GM13976 (cell line): Measurements from ENCODE around the gene KCNS1.

ENCODE experiments used
- DNase-seq: peaks from one replicate; pipeline ENCODE4 v3.0.0; 2012; ENCODE audit warnings: low spot score
- in situ Hi-C: fragments of 300-500 bp; cut with MboI; formaldehyde crosslinking; loops from one replicate; pipeline ENCODE4 v1.12.0; 2022; ENCODE audit warnings: low sequenced_read_pairs, mixed read lengths, inconsistent platforms; ENCODE audit not compliant: unreplicated experiment
- TF ChIP-seq, protein P1 (sequence below): IDR thresholded peaks from 2 replicates; pipeline ENCODE4 v1.5.1; 2012; ENCODE audit warnings: borderline replicate concordance, mild to moderate bottlenecking; ENCODE audit not compliant: insufficient read depth; ENCODE audit errors: extremely low read depth, missing control alignments, control extremely low read depth

KCNS1 gene

GRCh38 chr20:45124365-45124764 lies 23.4 kb upstream of the KCNS1 start, which contains the start of gene WFDC12:
Gene WFDC12 (minus strand): TSS chr20:45124465. CDS start chr20:45124447, 18 bp downstream.
- in situ Hi-C loops, result no loop called here
- DNase-seq, result no peak
- TF ChIP-seq, protein P1, sequence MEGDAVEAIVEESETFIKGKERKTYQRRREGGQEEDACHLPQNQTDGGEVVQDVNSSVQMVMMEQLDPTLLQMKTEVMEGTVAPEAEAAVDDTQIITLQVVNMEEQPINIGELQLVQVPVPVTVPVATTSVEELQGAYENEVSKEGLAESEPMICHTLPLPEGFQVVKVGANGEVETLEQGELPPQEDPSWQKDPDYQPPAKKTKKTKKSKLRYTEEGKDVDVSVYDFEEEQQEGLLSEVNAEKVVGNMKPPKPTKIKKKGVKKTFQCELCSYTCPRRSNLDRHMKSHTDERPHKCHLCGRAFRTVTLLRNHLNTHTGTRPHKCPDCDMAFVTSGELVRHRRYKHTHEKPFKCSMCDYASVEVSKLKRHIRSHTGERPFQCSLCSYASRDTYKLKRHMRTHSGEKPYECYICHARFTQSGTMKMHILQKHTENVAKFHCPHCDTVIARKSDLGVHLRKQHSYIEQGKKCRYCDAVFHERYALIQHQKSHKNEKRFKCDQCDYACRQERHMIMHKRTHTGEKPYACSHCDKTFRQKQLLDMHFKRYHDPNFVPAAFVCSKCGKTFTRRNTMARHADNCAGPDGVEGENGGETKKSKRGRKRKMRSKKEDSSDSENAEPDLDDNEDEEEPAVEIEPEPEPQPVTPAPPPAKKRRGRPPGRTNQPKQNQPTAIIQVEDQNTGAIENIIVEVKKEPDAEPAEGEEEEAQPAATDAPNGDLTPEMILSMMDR, result no peak

DNA sequence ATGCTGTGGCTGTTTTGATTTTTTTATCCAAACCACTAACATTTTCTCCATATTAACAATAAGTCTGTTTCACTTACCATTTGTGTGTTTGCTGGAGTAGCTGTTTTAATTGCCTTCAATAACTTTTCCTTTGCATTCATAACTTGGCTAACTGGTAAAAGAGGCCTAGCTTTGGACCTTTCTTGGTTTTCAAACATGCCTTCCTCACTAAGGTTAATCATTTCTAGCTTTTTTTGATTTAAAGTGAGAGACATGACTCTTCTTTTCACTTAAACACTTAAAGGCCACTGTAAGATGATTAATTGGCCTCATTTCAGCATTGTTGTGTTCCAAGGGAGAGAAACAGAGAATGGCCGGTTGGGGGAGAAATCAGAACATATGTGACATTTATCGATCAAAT lies 20.5 kb upstream of the KCNS1 start:
- no peak for DNase-seq
- TF ChIP-seq, protein P1, result no peak
- in situ Hi-C loops, result no loop called here

DNA sequence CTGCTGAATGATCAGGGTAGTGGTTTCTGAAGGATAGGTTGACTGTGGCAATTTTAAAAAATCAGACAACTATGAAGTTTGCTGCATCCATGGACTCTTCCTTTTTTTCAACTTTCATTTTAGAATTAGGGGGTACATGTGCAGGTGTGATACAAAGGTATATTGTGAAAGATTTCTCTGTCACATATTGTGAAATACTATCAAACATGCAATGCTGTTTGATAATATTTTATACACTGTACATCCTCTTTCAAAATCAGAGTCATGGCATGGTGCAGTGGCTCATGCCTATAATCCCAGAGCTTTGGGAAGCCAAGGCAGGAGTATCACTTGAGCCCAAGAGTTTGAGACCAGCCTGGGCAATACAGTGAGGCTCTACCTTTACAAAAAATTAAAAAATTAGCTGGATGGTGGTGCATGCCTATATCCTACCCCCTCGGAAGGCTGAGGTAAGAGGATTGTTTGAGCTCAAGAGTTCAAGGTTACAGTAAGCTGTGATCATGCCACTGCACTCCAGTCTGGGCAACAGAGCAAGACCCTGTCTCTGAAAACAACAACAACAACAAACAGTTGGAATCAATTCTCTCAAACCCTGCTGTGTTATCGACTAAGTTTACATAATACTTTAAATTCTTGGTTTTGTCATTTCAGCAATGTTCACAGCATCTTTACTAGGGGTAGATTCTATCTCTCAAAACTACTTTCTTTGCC lies 18.8 kb upstream of the KCNS1 start:
- DNase-seq, result no peak
- TF ChIP-seq, protein P1, result no peak
- in situ Hi-C loops, result no loop called here

GRCh38 chr20:45118028-45118427 lies 17.1 kb upstream of the KCNS1 start:
- in situ Hi-C loops, result no loop called here
- DNase-seq, result no peak
- TF ChIP-seq, protein P1, result no peak

- no peak for DNase-seq
- in situ Hi-C loops, result no loop called here
- TF ChIP-seq, protein P1, result no peak
Observed at GRCh38 chr20:45117581-45117980, 16.7 kb upstream of the KCNS1 start.

- TF ChIP-seq, protein P1, result no peak
- in situ Hi-C loops, result no loop called here
- no peak for DNase-seq
Observed at GRCh38 chr20:45115829-45116228, 14.9 kb upstream of the KCNS1 start.
